Progenitor cell of endocrine pancreas (in vitro differentiated cells): ENCODE measurements around the gene ITPK1. TPM values are rescaled to one million over a fixed set of nuclear protein-coding genes. Genes with fewer than 3 reads are reported as not detected.
A peak's percentile ranks its signal among the peaks of the same experiment; 100 is the strongest.

Experiments
- DNase-seq: peaks from one replicate; pipeline ENCODE4 v3.0.0; 2021; ENCODE audit warnings: low spot score; ENCODE audit not compliant: unreplicated experiment
- H3K27ac Mint-ChIP-seq: 2 replicates; pipeline ENCODE4 v1.8.0; 2021; ENCODE audit warnings: mild to moderate bottlenecking, moderate library complexity, mixed read lengths
- H3K27me3 Mint-ChIP-seq: 2 replicates; pipeline ENCODE4 v1.8.0; 2021; ENCODE audit warnings: mixed read lengths
- H3K36me3 Mint-ChIP-seq: 2 replicates; pipeline ENCODE4 v1.8.0; 2022; ENCODE audit warnings: mixed read lengths; ENCODE audit not compliant: insufficient read depth
- H3K4me1 Mint-ChIP-seq: 2 replicates; pipeline ENCODE4 v1.8.0; 2021; ENCODE audit warnings: low read depth, mixed read lengths
- H3K4me3 Mint-ChIP-seq: 2 replicates; pipeline ENCODE4 v1.8.0; 2021; ENCODE audit warnings: low read depth, mild to moderate bottlenecking, moderate library complexity, mixed read lengths
- H3K9me3 Mint-ChIP-seq: 2 replicates; pipeline ENCODE4 v1.8.0; 2021; ENCODE audit warnings: low read depth, mixed read lengths
- total RNA-seq: library from RNA; stranded (reverse); gene quantifications from 2 replicates; pipeline ENCODE4 v1.2.1, GENCODE V29; 2021
- TF ChIP-seq, protein P1 (sequence below): fragments of 200-600 bp; sonication (generic); IDR thresholded peaks from one replicate; pipeline ENCODE4 v1.5.0; 2021; ENCODE audit warnings: antibody characterized with exemption, mild to moderate bottlenecking; ENCODE audit not compliant: unreplicated experiment

ITPK1 gene
- total RNA-seq, 1 donor from 2014 or later = 72.0 TPM

DNA sequence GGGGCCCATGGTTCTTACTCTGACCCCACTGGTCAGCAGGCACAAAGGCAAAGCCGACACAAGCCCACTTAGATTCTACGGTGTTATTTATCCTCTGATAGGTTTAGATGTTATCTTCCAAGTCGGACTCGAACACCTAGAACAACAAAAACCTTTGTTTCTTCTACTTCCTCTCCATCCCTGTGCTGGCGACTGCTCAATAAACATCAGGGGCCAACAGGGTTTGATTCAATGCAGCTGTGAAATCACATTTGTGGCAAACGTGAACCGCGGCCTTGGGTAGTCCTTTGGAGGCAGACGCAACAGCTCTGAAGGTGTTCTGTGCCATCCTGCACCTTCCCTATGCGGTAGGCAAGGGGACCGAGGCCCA is 105.6 kb downstream of the ITPK1 start:
- DNase-seq = no peak
- H3K9me3 Mint-ChIP-seq = no peaks in the 10 kb centered on the region
- no peak overlapping the region for H3K4me3 Mint-ChIP-seq
- H3K4me1 Mint-ChIP-seq = peaks cover 21% of the 10 kb centered on the region
- H3K27ac Mint-ChIP-seq = peak overlapping the region; percentile 90
- TF ChIP-seq, protein P1, sequence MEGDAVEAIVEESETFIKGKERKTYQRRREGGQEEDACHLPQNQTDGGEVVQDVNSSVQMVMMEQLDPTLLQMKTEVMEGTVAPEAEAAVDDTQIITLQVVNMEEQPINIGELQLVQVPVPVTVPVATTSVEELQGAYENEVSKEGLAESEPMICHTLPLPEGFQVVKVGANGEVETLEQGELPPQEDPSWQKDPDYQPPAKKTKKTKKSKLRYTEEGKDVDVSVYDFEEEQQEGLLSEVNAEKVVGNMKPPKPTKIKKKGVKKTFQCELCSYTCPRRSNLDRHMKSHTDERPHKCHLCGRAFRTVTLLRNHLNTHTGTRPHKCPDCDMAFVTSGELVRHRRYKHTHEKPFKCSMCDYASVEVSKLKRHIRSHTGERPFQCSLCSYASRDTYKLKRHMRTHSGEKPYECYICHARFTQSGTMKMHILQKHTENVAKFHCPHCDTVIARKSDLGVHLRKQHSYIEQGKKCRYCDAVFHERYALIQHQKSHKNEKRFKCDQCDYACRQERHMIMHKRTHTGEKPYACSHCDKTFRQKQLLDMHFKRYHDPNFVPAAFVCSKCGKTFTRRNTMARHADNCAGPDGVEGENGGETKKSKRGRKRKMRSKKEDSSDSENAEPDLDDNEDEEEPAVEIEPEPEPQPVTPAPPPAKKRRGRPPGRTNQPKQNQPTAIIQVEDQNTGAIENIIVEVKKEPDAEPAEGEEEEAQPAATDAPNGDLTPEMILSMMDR = no peak
- peaks cover 3% of the 10 kb centered on the region for H3K36me3 Mint-ChIP-seq
- H3K27me3 Mint-ChIP-seq = no peaks in the 10 kb centered on the region

DNA sequence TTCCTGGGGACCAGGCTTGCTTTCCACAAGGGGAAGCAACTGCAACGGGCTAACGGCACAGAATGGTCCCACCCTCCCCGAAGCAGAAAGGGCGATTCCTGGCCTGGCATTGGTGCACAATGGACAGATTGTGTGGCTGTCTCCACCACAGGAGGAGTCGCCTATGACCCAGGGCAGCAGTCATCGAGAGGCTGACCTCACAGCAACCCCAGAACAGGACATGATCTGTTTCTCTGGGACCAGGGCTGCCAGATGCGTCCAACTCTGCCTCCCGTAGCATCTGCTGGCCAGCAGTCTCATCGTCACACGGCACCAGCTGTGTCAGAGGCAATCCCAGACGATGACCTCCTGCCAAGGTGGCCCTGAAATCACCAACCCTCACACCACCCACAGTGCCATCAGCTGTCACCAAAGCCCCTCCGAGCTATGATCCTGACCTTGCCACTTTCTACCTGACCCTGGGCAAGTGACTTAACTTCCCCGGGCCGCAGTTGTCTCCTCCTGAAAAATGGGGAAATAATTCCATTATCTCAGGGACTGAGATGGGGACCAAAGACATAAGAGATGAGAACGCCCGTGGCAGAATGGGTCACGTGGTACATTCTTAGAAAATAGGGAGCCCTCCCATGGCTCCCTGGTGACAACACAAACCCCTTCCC is 106.1 kb downstream of the ITPK1 start:
- H3K4me1 Mint-ChIP-seq = peaks cover 21% of the 10 kb centered on the region
- no peak overlapping the region for H3K4me3 Mint-ChIP-seq
- H3K36me3 Mint-ChIP-seq = peaks cover under 1% of the 10 kb centered on the region
- no peaks in the 10 kb centered on the region for H3K27me3 Mint-ChIP-seq
- no peak overlapping the region for H3K27ac Mint-ChIP-seq
- no peaks in the 10 kb centered on the region for H3K9me3 Mint-ChIP-seq
- no peak for DNase-seq
- TF ChIP-seq, protein P1 = no peak

DNA sequence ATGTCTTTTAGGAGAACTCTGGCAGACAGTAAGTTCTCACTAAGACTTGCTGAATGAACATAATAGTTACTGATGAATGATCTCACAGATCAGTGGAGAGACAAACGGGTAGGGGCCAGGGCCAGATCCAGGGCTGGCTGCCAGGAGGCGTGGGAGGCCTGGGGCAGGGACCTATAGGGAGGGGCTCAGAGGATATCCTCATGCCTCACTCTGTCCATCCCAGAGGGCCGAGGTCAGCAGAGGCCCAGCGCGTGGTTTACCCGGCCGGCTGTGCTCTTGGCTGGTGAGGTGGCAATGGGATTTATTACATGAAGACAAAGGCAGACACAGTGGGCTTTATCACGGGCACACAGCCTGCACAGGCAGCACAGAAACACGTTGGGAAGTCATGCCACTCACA is 107.3 kb downstream of the ITPK1 start:
- Mint-ChIP-seq H3K4me1 (peaks cover 15% of the 10 kb centered on the region), H3K27ac (no peak overlapping the region)

DNA sequence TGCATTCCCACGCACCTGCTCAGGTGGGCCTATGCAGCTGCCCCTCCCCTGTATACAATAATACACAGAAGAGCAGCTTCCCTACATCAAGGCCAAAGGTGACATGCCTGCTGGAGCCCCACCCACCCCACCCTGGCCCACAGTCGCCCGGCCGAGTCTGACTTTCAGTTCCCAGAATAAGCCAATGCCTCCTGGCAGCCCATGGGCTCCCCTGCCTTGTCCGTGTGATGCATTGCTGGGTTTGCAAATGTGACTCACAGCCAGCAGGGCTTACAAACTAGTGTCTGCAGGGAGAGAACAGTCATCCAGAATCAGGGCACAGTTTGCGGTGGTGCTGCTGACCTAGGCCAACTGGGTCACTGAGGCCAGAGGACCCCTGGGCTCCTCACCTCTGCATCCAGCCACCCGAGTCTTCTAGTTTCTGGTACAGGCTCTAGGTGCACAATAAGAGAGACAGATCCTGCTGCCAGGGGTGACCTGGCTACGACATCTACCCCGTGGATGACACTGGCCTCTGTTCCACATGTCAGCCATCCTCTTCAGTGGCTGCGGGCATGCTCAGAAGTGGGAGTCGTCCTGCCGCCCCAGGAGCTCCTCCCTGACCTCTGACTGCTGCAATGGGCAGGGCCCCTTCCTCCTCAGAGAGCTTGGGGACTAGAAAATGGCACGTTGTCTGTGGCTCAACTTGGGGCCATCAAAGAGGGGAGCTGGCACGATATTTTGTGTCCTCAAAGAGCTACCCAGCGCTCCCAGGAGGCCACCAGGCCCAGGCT is 108.3 kb downstream of the ITPK1 start:
- no peaks in the 10 kb centered on the region for H3K9me3 Mint-ChIP-seq
- no peaks in the 10 kb centered on the region for H3K27me3 Mint-ChIP-seq
- no peak overlapping the region for H3K27ac Mint-ChIP-seq
- H3K4me1 Mint-ChIP-seq = peaks cover 15% of the 10 kb centered on the region
- TF ChIP-seq, protein P1 = no peak
- H3K36me3 Mint-ChIP-seq = no peaks in the 10 kb centered on the region
- DNase-seq = no peak
- no peak overlapping the region for H3K4me3 Mint-ChIP-seq

More for the DNA sequence above, 107.3 kb downstream of the ITPK1 start:
- TF ChIP-seq, protein P1 = no peak
- Mint-ChIP-seq H3K9me3 (no peaks in the 10 kb centered on the region), H3K27me3 (no peaks in the 10 kb centered on the region), H3K36me3 (no peaks in the 10 kb centered on the region), H3K4me3 (no peak overlapping the region)
- DNase-seq = no peak

DNA sequence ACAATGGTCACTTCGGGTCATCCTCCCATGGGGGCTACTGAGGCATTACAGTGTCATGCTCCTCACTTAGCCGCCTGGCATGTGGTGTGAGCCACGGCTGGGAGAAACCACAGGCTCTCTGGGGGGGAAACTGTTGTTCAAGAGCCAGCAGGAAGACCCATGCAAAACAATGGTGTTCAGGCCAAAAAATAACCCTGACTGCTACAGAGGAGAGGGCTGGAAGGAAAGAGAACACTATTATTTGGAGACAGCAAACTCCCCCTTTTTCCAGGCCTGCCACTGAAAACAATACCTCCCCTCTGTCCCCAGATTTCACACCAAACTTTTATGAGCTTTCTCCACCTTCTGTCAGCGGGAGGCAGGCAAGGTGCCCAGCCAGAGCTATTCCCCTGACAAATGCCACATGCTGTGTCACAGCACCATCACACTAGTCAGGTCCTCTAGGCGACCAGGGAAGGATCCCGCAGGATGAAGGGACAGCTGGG is 109.1 kb downstream of the ITPK1 start:
- TF ChIP-seq, protein P1 = no peak
- H3K9me3 Mint-ChIP-seq = no peaks in the 10 kb centered on the region
- H3K27ac Mint-ChIP-seq = no peak overlapping the region
- H3K4me3 Mint-ChIP-seq = no peak overlapping the region
- no peaks in the 10 kb centered on the region for H3K36me3 Mint-ChIP-seq
- no peak for DNase-seq
- H3K4me1 Mint-ChIP-seq = peaks cover 12% of the 10 kb centered on the region
- no peaks in the 10 kb centered on the region for H3K27me3 Mint-ChIP-seq
